Lung microvascular endothelial cell (primary cell): ENCODE measurements around the gene DYNLL2. TPM values are rescaled to one million over a fixed set of nuclear protein-coding genes. Genes with fewer than 3 reads are reported as not detected.
"Not testable (repeated sequence)": the region's sequence is repeated elsewhere in the genome, so short reads cannot be mapped to it uniquely, and the experiment has no call there.

Experiments used
- DNase-seq, 2 donors: peaks; one replicate each; pipeline versions ENCODE4 v3.0.0 to v3.0.0-alpha.2; 2010; ENCODE audit warnings: low read depth in 2 of 2
- total RNA-seq: library from RNA; depleted of rRNA; stranded (reverse); fragments of >200 nt; gene quantifications from 2 replicates; pipeline ENCODE4 v1.2.1, GENCODE V29; 2014

Gene DYNLL2
- total RNA-seq, 1 donor from 2014 or later: 14.7 TPM

GRCh38 chr17:58101898-58102297 lies 18.7 kb downstream of the DYNLL2 start:
- not testable (repeated sequence) for DNase-seq

GRCh38 chr17:58105093-58105492 lies 21.9 kb downstream of the DYNLL2 start:
- no peak for DNase-seq

- DNase-seq: no peak
Observed at GRCh38 chr17:58107306-58107705, 24.1 kb downstream of the DYNLL2 start.

- DNase-seq: no peak
Observed at GRCh38 chr17:58109197-58109596, 26.0 kb downstream of the DYNLL2 start.

GRCh38 chr17:58110012-58110411 lies 26.8 kb downstream of the DYNLL2 start:
- no peak for DNase-seq

- DNase-seq: no peak
Observed at GRCh38 chr17:58111676-58112075, 28.5 kb downstream of the DYNLL2 start.

GRCh38 chr17:58112970-58113631 lies 29.9 kb downstream of the DYNLL2 start:
- DNase-seq: peak; percentile 69 to 83

GRCh38 chr17:58113947-58114346 lies 30.7 kb downstream of the DYNLL2 start:
- no peak for DNase-seq

- no peak for DNase-seq
Observed at GRCh38 chr17:58117382-58117781, 34.2 kb downstream of the DYNLL2 start.

GRCh38 chr17:58119491-58119890 lies 36.3 kb downstream of the DYNLL2 start:
- DNase-seq: no peak

GRCh38 chr17:58120195-58120822 lies 37.1 kb downstream of the DYNLL2 start:
- peak; percentile 69 to 75 for DNase-seq

- DNase-seq: peak; percentile 16 to 19
Observed at GRCh38 chr17:58121925-58122324, 38.7 kb downstream of the DYNLL2 start.

GRCh38 chr17:58127846-58128245 lies 44.6 kb downstream of the DYNLL2 start:
- no peak for DNase-seq

GRCh38 chr17:58132697-58133096 lies 49.5 kb downstream of the DYNLL2 start:
- DNase-seq: not testable (repeated sequence)

- DNase-seq: peak; percentile 5 to 24
Observed at GRCh38 chr17:58136669-58137279, 53.6 kb downstream of the DYNLL2 start.

- no peak for DNase-seq
Observed at GRCh38 chr17:58141505-58141904, 58.3 kb downstream of the DYNLL2 start.

- not testable (repeated sequence) for DNase-seq
Observed at GRCh38 chr17:58143335-58143734, 60.1 kb downstream of the DYNLL2 start.

- no peak for DNase-seq
Observed at GRCh38 chr17:58144801-58145200, 61.6 kb downstream of the DYNLL2 start.

Other genes with a start within 250 kb of the DYNLL2 start
- gene MRPS23, start 233.4 kb upstream of the DYNLL2 start, total RNA-seq: 22.0 and 24.0 TPM in 2 replicates
- gene CUEDC1, start 128.0 kb upstream of the DYNLL2 start, total RNA-seq: 3.2 and 4.6 TPM in 2 replicates
- 18.7 and 23.0 TPM in 2 replicates for gene VEZF1, start 95.2 kb upstream of the DYNLL2 start, total RNA-seq
- gene SRSF1, start 76.2 kb upstream of the DYNLL2 start, total RNA-seq: 300 and 316 TPM in 2 replicates
- gene OR4D1, start 65.0 kb downstream of the DYNLL2 start, total RNA-seq: not detected in 2 replicates
- not detected in 2 replicates for gene OR4D2, start 83.6 kb downstream of the DYNLL2 start, total RNA-seq
- not detected in 2 replicates for gene EPX, start 109.3 kb downstream of the DYNLL2 start, total RNA-seq
- gene MKS1, start 135.8 kb downstream of the DYNLL2 start, total RNA-seq: 8.1 and 9.6 TPM in 2 replicates
- gene LPO, start 155.2 kb downstream of the DYNLL2 start, total RNA-seq: not detected in 2 replicates
- gene MPO, start 197.5 kb downstream of the DYNLL2 start, total RNA-seq: 0.22 TPM in 1 of 2 replicates, not detected in the other
- under 0.01 TPM in 1 of 2 replicates, not detected in the other for gene TSPOAP1, start 245.4 kb downstream of the DYNLL2 start, total RNA-seq